ENCODE measurements around the gene C1QTNF8.
"Not testable (repeated sequence)": the region's sequence is repeated elsewhere in the genome, so short reads cannot be mapped to it uniquely, and the experiment has no call there.

The C1QTNF8 gene

DNA sequence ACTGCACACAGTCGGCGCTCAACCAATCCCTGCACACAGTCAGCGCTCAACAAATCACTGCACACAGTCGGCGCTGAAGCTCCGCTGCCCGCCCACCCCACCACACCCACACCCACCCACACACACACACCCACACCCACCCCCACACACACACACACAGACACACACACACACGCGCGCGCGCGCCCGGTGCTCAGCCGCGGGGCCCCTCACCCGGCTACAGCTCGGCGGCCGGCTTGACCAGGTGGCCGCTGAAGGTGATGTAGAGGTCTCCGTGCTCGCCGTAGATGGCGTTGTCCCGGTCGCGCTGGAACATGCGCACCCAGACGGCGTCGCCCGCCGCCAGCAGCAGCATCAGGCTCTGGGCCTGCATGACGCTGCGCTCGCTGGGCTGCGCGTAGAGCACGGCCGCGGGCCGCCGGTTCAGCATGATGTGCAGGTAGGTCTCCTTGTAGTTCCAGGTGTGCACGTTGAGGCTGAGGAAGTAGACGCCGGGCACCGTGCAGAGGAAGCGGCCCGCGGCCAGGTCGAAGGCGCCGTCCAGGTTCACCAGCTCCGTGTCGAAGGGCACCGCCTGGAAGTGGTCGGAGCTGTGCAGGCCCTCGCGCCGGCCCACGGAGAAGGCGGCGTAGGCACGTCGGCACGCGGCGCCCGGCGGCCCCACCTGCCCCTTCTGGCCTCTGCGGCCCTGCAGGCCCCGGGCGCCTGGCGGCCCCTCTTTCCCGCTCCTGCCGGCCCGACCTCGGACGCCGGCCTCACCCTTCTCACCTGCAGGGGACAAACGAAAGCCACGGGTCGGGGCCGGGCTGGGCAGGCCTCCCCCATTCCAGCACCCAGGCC lies 2.5 kb downstream of the C1QTNF8 start:
- no peak for DNase-seq (ENCODE audit: low read depth in 3 of 3)

DNA sequence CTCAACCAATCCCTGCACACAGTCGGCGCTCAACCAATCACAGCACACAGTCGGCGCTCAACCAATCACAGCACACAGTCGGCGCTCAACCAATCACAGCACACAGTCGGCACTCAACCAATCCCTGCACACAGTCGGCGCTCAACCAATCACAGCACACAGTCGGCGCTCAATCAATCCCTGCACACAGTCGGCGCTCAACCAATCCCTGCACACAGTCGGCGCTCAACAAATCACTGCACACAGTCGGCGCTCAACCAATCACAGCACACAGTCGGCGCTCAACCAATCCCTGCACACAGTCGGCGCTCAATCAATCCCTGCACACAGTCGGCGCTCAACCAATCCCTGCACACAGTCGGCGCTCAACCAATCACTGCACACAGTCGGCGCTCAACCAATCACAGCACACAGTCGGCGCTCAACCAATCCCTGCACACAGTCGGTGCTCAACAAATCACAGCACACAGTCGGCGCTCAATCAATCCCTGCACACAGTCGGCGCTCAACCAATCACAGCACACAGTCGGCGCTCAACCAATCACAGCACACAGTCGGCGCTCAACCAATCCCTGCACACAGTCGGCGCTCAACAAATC lies 3.3 kb downstream of the C1QTNF8 start:
- not testable (repeated sequence) for DNase-seq (ENCODE audit: low read depth in 3 of 3)

DNA sequence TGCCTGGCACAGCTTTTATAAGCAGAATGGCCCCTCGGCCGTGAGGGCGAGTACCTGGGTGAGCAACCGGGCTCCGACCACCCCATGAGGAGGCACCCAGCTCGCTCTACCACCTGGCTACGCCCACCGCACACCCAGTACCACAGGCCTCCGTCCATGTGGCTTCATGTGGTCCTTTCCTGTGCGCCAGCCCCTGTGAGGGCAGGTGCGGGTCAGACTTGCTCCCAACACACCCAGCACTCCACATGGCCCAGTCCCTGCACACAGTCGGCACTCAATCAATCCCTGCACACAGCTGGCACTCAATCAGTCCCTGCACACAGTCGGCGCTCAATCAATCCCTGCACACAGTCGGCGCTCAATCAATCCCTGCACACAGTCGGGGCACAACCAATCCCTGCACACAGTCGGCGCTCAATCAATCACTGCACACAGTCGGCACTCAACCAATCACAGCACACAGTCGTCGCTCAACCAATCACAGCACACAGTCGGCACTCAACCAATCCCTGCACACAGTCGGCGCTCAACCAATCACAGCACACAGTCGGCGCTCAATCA lies 4.0 kb downstream of the C1QTNF8 start:
- no peak for DNase-seq (ENCODE audit: low read depth in 3 of 3)

DNA sequence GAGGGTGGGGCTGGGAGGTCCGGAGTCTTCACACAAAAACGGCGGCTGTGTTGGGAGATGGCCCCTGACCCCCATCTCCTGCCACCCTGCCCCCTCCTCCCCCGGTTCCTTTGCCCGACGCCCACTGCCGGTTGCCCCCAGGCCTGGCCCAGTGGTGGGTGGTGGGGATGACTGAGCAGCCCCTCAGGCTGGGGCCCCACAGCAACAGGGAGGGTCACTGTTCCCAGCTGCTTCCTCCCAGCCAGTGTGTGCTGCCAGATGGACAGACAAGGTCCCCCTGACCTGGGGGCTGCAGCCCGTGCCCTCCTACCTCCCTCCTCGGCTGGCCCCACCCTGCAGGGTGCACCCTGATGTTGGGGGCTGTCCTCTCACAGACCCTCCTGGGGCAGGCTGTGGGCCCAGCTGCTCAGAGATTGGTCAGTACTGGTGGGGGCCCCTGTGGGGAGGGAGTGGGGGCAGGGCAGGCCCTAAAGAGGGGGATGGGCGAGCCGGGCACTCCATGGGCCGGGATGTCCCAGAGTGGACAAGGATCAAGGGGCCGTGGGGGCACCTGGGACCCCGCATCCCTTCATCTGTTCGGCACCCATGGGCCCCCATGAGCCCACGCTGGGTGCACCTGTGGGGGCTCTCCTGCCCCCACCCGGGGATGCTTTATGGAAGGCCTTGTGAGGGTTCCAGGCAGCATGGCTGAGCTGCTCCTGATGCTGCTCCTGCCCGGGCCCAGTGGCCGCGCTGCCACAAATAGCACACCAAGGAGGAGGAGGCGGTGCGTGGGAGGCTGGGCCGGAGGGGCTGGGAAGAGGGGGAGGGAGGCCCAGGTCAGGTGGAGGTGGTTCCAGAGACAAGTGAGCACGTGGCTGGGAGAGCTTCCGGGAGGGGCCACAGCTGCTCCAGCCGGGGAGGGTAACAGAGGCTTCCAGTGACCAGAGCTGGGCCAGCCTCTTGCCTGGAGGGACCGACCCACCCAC lies 5.1 kb downstream of the C1QTNF8 start:
- DNase-seq (ENCODE audit: low read depth in 3 of 3) = no peak

DNA sequence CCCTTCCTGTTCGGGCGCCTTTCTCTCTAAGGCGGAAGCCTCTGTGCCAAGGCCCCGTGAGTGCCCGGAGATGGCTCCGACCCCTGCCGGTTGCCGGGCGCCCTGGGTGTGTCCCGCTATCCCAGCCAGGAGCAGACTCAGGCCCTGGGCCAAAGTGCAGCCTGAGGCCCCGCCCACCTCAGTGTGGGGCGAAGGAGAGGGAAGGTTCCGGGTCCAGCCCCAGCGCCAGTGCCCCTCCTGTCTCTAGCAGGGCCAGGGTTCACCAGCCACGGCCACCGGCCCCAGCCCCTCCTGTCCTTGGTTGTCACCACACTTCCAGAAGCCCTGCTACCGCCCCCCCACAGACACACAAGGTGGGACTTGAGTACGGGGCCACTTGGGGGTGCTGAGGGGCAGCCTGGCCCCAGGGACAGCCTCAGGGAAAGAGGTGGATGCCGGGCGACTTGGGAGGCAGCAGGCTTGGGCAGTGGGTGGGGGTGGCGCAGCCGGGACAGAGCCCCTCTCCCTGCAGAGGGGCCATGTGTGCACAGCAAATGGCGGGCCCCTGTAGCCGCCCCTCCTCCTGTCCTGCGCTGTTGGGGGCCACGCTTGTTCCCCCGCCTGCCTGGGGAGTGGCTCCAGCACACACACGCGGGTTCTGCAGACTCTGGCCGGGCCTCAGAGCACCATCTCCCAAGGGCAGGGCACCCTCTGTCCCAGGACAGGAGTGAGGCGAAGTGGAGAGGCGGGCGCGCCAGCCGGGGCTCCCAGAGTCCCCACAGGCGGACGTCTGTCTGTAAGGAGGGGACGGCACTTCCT lies 6.0 kb downstream of the C1QTNF8 start:
- no peak for DNase-seq (ENCODE audit: low read depth in 3 of 3)

DNA sequence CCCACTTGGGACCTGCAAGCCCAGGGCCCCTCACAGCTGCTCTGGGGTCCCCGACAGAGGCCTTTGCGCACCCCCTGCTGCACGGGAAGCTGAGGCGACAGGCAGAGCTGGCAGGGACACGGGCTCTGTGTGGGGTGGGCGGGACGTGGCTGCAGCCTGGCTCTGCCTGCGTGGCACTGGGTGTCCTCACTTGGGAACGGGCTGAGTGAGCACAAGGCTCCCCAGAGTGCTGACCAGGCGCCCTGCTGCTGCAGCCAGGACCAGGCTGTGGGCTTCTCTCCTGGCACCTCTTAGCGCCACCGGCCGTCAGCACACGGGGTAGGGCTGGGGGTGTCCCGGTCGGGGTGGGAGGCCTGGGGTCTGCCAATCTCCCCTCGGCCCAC lies 6.6 kb downstream of the C1QTNF8 start:
- no peak for DNase-seq (ENCODE audit: low read depth in 3 of 3)

DNA sequence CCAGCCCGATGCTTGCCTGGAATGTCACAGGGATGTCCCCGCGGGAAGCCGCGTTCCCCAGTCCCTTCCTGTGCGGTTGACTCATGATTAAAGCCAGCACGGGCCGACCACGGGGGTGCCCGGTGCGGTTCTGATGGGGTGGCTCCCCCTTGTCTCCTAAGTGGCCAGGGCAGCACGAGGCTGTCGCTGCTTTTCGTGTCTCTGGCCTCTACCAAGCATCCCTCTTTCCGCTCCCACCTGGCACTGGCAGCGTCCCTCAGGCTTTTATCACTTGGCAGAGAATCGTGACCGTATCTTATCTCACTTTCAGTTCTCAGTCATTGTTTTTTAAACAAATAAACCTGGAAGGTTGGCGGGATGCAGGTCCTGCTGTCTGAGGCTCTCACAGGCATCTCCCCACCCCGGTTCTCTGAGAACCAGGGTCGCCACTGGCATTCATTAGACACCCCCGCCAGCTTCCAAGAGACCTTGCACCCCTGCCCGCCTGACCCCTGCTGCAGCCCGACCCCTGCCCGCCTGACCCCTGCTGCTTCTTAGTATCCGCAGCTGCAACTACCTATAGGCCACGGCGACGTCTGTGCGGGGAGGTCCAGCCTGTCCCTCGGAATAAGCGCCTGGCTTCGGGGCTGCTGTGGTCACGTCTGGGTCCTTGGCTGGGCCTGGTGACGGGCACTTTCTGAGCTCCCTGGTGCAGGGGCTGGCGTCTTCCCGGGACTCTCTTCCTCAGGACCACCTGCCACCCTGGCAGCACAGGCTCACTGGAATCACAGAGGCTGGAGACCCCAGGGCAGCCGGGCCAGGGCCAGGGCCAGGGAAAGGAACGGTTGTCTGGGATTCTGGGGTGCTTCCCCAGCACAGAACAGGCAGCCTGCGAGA lies 7.5 kb downstream of the C1QTNF8 start:
- DNase-seq (ENCODE audit: low read depth in 3 of 3) = no peak

DNA sequence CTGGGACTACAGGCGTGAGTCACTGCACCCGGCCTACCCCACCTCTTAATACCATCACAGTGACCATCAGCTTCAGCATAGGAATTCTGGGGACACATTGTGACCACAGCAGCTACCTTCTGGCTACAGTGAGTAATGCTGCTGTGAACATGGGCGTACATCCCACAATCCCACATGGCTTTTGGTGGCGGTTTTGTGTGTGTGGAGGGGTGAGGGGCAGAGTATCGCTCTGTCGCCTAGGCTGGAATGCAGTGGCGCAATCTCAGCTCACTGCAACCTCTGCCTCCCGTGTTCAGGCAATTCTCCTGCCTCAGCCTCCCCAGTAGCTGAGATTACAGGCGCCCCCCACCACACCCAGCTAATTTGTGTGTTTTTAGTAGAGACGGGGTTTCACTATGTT lies 9.6 kb downstream of the C1QTNF8 start:
- DNase-seq (ENCODE audit: low read depth in 3 of 3) = not testable (repeated sequence)

DNA sequence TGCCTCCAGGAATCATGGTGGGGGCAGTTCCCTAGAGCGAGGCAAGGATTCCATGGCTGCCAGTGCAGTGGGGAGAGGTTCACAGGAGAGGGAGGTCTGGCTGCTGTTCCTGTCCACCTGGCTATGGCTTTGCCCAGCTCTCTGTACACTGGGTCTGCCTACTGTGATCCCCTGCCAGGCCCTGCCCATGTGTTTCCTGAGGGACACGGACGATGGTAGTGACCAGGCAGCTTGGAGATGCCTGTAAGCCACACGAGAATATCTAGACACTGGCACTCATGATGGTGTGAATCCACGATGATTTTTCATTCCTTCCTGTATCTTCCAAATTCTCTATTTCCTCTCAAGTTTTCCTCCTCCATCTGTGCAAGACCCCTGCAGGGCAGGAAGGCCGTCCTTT lies 11.1 kb downstream of the C1QTNF8 start:
- DNase-seq (ENCODE audit: low read depth in 3 of 3) = no peak

DNA sequence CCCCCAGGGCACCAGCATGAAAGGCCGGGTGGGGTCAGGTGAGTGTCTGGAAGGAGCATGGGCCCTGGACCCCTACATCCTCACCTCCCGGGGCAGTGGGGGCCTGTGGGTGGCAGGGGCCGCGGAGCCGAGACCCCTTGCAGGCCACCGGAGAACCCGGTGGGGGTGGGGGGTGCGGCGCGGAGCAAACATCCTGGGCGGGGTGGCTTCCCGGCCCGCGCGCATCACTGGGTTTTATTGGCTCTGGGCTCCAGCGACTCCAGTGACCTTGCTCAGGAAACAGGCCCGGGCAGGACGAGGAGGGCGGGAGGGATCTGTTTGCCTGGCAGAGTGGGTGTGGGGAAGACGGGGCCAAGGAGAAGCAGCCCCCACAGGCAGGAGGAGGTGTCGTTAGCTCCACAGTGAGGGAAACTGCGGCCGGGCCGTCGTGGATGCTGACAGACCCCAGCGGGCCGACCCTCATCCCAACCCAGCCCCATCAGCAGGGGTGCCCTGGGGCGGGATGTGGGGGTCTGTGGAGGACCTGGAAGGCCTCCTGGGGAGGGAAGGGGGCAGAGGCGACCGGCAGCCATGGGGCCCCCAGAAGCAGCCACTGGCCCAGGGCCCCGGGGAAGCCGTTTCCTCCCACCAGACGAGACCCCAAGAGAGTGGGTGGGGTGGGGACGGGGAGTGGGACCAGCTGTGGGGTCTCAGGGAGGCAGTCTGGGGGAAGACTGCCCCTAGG lies 12.9 kb downstream of the C1QTNF8 start:
- DNase-seq (ENCODE audit: low read depth in 3 of 3) = no peak

DNA sequence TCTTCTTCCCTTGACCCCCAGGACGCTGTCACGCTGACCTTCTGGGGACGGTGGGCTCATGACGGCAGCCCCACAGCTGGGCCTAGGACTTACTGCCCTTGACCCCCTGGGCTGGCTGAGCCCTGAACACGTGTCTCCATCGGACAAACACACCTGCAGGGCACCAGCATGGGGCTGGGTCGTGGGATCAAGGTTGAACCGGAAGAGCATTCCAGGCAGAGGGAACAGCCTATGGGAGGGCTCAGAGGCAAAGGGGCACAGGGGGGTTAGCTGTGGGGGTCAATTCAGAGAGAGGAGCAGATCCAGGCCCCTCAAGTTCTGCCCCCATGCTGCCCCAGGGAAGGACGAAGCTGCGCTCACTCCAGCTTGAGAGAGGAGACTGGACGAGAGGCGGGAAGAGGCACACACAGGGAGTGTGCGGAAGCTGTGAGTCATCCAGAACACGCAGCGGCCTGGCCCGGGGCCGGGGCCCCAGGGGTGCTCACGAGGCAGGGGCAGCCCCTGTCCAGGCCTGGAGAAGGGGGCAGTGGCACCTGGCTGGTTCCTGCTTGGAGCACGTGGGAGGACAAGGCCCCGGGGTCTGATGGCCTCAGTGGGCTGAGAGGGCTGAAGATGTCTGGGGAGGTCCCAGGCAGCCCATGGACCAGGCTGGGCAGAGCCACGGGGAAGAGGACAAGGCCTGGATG lies 13.6 kb downstream of the C1QTNF8 start:
- DNase-seq (ENCODE audit: low read depth in 3 of 3) = no peak

DNA sequence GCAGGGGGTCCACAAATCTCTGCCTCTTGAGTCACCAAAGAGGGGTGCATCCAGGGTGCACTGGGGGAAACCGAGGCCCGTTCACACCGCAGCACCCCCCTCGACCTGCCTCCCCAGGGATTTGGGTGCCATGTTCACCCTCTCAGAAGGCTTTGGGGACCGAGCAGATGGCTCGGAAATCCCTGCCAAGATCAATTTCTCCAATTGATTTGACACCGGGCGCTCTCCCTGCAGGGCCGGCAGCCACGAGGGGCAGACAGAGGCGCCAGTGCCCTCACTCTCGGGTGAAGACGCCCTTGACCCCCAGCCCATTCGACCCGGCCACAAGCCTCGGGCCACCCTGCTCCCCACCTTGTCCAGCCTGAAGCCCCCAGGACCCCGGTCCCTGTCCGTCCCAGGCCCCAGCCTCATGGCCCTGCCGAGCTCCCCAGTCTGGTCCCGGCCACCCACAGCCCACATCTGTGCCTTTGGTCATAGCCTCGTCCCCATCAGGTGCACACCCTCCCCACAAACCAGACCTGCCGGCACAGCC lies 14.2 kb downstream of the C1QTNF8 start:
- no peak for DNase-seq (ENCODE audit: low read depth in 3 of 3)

DNA sequence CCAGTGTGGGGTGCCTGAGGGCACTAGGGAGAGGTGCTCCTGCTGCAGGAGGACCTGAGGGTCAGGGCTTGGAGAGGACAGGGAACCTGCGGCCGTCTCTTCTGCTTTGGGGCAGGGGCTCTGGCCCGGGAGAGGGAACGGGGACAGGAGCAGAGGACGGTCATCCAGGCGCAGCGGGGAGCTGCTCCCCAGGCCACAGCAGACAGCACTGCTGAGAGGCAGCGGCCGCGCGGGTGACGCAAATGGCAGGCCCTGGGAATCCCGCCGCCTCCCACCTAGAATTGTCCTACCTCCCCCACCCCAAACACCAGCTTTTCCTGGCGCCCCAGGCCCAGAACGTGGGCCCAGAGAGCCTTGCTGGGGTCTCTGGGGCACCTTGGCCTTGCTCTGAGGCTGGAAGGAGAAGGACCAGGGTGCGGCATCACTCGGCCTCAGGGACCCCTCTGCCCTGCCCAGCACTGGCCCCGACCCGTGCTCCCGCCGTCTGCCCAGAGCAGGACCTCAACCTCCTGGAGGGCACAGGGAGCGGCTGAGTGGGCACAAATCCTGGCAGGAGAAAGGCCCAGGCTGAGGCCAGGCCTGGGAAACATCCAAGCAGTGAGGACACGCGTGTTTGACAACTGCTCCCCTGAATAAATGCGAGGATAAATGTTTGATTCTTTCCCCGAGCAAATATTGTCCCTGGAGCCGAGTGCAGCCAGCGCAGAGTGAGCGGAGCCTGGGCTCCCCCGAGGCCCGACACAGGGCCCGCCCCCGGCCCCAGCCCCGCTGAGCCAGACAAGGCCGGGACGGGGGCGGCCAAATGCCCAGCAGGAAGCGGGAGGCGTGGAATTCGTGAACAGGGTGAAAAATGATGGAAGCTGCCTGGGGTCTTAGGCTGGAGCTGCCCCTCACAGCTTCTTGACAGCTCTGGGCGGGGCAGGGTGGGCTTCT lies 15.0 kb downstream of the C1QTNF8 start:
- DNase-seq (ENCODE audit: low read depth in 3 of 3) = no peak

DNA sequence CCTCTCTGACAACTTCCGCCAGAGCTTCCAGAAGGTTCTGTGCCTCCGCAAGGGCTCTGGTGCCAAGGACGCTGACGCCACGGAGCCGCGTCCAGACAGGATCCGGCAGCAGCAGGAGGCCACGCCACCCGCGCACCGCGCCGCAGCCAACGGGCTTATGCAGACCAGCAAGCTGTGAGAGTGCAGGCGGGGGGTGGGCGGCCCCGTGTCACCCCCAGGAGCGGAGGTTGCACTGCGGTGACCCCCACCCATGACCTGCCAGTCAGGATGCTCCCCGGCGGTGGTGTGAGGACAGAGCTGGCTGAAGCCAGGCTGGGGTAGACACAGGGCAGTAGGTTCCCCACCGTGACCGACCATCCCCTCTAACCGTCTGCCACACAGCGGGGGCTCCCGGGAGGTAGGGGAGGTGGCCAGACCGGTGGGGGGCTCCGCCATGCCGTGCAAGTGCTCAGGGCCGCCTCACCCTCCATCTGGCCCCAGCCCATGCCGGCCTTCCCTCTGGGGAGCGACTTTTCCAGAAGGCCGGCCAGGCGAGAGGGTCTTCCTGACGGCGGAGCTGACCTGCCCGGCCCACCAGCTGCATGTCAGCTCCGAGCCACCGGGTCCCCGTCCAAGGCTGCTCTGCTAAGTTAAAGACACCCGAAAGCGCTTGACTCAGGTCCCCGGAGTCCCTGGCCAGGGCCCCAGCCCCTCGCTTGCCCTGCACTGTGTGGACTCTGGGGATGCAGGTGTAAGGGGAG lies 16.1 kb downstream of the C1QTNF8 start:
- no peak for DNase-seq (ENCODE audit: low read depth in 3 of 3)

DNA sequence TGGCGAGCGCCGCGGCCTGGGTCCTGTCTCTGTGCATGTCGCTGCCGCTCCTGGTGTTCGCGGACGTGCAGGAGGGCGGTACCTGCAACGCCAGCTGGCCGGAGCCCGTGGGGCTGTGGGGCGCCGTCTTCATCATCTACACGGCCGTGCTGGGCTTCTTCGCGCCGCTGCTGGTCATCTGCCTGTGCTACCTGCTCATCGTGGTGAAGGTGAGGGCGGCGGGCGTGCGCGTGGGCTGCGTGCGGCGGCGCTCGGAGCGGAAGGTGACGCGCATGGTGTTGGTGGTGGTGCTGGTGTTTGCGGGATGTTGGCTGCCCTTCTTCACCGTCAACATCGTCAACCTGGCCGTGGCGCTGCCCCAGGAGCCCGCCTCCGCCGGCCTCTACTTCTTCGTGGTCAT lies 16.7 kb downstream of the C1QTNF8 start:
- DNase-seq (ENCODE audit: low read depth in 3 of 3) = no peak

DNA sequence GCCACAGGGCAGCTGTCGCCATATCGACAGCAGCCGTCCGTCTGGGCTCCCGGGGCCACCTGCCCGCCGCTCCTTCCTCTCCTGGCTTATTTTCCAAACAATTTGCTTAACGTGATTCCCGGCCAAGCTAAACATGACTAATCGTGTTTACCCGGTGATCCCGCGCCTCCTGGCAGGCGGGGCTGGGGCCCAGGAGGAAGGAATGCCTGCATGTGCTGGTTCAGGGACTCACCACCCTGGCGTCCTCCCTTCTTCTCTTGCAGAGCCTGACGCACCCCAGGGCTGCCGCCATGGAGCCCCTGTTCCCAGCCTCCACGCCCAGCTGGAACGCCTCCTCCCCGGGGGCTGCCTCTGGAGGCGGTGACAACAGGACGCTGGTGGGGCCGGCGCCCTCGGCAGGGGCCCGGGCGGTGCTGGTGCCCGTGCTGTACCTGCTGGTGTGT lies 17.4 kb downstream of the C1QTNF8 start:
- no peak for DNase-seq (ENCODE audit: low read depth in 3 of 3)
